NB4 (cell line): ENCODE measurements around the gene TMEM178B.

Experiments used
- CTCF ChIP-seq: IDR thresholded peaks from one replicate; pipeline ENCODE4 v1.5.1; 2012; ENCODE audit warnings: low read depth, low read length
- POLR2A ChIP-seq: IDR thresholded peaks from 2 replicates; pipeline ENCODE4 v1.6.1; 2011; ENCODE audit warnings: mild to moderate bottlenecking; ENCODE audit not compliant: insufficient read length; ENCODE audit errors: extremely low read depth

- TF ChIP-seq POLR2A: no peak
- TF ChIP-seq CTCF: no peak
These were observed 221.6 kb downstream of the TMEM178B start for GRCh38 chr7:141295367-141295895.
